ENCODE measurements around the gene EMC10.

Gene EMC10

DNA sequence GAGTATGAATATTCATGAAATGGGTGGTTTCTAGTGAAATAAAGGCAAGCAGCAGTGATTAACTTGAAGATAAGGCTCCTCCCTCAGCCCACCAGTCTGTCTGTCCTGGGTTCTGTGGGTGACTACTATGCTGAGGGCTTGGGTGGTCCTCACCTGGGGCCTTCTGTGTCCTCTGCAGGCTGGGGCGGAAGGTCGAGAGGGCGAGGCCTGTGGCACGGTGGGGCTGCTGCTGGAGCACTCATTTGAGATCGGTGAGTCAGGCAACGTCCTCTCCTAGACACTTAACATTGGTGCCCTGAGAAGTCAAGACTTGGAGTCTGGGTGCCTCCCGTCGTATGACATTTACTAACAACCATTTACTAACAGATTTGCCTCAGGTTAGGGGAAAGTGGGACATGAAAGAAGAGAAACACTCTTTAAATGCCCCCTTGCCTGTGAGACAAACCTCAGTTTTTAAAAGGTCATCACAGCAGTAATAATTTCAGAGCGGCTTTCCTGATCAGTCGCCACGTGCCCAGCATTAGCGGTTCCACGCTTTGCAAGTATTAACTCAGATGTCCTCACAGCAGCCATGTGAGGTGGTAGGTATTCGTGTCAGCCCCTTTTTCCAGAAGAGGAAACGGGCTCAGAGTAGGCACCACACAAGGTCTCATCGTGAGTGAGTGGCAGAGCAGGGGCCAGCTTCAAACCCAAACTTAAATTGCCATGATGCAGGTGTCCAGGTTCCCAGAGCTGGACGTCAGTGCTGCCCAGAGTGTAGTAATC lies 1.6 kb downstream of the EMC10 start:
- DNase-seq (ENCODE audit: low read depth in 2 of 3, low spot score in 1 of 3): no peak

DNA sequence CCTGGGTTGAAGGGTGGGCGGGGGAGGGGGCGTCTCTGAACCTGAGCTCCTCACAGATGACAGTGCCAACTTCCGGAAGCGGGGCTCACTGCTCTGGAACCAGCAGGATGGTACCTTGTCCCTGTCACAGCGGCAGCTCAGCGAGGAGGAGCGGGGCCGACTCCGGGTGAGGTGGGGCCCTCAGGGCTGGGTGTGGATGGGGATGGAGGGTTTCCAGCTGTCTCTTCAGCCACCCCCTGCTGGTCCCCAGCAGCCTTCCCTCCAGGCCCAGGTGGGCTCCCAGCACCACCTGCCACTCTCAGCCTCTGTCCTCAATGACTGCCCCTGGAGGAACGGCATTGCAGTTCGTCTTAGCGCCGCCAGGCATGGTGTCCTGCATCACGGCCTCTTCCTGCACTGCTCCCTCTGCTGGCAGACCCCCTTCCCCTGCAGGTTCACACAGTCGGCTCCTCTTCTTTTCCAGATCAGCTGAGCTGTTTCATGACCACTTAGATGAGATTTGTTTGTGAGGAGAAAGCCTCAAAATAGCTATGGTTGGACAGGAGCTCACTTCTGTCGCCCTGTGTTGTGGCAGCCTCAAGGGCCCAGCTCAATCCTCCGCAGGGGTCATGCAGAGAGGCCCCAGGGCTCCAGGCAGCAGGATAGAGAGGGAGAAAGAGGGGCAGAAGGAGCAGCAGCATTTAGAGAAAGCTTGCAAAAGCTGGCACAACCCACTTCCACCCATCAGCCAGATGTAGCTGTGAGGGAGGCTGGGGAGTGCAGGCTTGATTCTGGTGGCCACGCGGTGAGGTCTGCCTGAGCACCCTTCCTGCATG lies 2.8 kb downstream of the EMC10 start:
- DNase-seq (ENCODE audit: low read depth in 2 of 3, low spot score in 1 of 3): no peak

DNA sequence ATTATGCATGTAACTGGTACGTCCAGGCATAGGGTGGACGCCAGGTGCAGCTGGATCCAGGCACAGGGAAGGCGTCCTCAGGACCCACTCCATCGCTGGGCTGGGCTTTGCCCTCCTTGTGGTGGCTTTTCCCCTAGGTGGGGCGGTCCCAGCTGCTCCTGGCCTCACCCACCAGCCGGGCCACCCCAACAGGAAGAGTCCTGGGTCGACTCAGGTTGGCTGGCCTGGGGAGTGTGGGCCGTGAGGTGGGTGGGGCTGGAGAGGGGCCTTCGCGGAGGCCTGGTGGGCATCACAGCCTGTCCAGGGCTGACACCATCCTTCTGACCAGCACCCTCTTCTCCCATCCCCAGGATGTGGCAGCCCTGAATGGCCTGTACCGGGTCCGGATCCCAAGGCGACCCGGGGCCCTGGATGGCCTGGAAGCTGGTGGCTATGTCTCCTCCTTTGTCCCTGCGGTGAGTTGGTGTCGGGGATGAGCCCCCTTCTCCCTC lies 3.5 kb downstream of the EMC10 start:
- DNase-seq (ENCODE audit: low read depth in 2 of 3, low spot score in 1 of 3): no peak

DNA sequence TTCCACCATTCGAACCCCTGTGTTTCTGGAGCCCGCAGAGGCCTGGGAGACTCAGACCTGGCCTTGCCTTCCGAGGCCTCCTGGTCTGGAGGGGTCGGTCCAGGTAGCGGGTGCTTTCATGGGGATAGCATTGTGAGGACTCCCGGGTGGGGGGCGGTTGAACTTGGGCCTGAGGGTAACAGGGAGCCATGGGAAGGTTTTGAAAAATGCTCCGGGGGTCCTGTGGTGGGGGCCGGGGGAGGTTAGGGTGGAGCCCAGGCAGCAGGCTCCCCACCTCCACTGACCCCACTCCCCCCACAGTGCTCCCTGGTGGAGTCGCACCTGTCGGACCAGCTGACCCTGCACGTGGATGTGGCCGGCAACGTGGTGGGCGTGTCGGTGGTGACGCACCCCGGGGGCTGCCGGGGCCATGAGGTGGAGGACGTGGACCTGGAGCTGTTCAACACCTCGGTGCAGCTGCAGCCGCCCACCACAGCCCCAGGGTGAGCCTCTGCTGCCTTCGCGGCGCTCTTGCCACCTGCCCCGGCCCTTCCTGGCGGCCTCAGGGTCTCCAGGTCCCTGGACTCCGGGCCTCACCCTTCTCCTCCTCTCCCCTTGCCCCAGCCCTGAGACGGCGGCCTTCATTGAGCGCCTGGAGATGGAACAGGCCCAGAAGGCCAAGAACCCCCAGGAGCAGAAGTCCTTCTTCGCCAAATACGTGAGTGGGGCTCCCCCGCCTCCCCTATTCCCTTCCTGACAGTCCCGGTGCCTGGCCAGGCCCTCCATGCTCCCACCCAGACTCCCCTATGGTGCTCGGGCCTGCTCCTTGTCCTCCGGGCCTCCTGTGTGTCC lies 4.2 kb downstream of the EMC10 start:
- DNase-seq (ENCODE audit: low read depth in 2 of 3, low spot score in 1 of 3): no peak

DNA sequence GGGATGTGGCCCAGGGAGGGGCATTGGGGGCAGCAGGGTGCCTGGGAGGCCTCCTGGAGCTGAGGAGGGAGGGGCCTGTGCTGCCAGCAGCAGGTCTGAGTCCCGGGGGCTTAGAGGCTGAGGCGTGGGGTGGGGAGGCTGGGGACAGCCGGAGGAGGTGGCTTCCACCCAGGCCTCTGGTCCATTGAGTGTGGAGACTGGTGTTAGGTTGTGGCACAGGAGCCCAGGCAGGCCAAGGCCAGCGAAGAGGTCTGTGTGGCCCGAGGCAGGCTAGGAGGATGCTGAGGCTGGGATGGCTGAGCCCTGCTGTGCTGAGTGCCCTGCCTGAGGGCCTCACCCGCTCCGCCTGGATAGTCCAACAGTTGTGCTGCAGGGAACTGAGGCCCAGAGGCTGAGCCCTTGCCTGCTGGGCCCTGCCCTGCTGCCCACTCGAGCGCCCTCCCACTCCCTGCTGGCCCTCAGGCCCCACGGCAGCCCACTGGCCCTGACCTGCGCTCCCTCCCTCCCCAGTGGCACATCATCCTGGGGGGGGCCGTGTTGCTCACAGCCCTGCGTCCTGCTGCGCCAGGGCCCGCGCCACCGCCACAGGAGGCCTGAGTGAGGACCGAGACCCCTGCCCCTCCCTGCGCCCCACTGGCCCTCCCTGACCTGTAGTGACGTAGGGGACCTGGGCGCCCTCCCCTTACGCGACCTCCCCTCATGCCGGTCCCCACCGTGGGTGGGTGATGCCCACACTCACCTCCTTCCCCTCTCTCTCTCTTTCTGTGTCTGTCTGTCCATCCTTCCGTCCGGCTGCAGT lies 5.2 kb downstream of the EMC10 start:
- no peak for DNase-seq (ENCODE audit: low read depth in 2 of 3, low spot score in 1 of 3)

DNA sequence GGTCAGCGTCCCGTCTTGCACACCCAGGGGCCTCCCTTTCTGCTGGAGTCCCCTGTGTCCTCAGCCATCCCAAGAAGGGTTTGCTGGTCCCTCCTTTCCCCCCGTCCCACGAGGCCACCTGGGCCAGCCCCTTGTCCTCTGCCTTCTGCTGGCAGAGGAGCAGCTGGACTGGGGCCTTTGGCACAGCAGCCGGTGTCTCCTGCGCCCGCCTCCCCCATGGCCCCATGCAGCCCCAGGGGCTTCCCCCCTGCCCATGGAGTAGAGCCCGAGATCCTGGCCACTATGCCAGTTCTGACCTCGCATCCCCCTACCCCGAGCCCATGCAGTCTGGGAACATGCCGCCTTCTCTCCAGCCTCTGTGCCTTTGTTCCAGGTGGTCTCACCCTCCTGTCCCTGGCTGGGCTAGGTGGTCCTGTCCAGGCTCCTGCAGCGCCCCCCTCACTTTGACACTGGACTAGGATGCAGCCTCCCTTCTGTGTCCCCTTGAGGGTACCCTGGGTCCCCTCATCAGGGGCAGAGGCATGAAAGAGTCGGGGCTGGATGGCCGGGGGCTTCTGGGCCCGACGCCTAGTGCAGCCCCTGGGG lies 6.1 kb downstream of the EMC10 start:
- no peak for DNase-seq (ENCODE audit: low read depth in 2 of 3, low spot score in 1 of 3)

DNA sequence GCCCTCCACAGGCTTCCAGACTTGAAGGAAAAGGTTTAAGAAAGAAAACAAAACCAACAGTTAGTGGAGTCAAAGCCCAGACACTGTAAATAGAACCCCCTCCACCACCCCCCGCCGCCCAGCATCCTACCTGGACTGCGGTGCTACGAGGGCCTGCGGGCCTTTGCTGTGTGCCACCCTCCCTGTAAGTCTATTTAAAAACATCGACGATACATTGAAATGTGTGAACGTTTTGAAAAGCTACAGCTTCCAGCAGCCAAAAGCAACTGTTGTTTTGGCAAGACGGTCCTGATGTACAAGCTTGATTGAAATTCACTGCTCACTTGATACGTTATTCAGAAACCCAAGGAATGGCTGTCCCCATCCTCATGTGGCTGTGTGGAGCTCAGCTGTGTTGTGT lies 6.6 kb downstream of the EMC10 start:
- no peak for DNase-seq (ENCODE audit: low read depth in 2 of 3, low spot score in 1 of 3)

DNA sequence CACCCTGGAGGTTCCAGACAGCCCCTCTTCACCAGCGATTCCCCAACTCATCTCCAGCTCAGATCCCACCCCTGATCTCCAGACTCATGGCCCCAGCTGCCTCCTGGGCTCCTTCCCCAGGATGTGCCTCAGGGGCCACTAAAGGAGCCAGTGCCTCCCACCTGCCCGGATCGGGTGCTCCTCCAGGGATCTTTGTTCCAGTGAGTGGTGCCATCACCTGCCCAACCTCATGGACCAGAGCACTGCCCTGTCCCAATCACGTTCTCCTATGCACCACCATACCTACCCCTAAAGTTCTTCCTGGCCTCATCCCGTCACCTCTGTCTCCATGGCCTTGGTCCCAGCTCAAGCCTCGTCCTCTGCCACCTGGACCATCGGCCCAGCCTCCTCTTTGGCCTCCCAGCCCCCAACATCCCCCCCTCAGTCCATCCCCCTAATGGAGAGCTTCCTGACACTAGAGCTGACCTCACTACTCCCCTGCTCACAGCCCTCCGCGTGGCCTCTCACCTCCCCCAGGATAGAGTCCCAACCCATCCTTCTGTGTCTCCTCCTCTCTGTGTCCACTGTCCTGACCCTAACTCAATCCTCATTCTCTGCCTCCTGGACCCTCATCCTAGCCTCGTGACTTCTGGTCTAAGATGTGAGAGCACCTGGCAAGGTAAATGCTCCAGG lies 9.1 kb downstream of the EMC10 start:
- DNase-seq (ENCODE audit: low read depth in 2 of 3, low spot score in 1 of 3): no peak

DNA sequence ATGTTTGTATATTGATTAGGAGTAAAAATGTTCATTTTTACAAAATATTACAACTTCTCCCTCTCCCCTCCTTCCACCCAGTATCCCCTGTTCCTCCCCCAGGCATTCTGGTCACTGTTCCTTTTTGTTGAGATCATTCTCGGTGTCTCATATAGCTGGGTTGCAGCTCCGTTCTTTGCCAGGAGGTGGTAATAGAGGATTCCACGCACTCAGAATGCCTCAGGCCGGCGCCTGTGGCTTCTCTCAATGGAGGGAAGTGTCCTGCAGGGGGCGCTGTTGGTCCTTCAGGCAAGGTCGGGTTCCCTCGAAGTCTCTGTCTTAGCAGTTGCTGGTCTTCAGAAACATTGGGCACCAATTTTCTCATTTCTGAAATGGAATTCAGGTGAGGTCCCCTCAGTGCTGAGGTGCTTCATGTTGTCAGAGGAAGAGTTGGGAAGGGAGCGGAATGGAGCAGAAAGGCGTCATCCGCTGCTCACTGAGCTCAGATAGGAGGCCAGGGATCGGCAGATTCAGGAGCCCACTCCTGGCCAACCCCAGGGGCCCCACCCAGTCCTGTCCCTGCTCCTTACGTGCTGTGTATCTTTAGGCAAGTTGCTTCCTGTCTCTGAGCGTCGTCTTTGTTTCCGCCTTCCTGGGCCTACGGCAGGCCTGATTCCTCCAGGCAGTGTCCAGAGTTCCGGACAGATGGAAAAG lies 10.7 kb downstream of the EMC10 start:
- DNase-seq (ENCODE audit: low read depth in 2 of 3, low spot score in 1 of 3): peak; percentile 63 to 76 (median 65)

DNA sequence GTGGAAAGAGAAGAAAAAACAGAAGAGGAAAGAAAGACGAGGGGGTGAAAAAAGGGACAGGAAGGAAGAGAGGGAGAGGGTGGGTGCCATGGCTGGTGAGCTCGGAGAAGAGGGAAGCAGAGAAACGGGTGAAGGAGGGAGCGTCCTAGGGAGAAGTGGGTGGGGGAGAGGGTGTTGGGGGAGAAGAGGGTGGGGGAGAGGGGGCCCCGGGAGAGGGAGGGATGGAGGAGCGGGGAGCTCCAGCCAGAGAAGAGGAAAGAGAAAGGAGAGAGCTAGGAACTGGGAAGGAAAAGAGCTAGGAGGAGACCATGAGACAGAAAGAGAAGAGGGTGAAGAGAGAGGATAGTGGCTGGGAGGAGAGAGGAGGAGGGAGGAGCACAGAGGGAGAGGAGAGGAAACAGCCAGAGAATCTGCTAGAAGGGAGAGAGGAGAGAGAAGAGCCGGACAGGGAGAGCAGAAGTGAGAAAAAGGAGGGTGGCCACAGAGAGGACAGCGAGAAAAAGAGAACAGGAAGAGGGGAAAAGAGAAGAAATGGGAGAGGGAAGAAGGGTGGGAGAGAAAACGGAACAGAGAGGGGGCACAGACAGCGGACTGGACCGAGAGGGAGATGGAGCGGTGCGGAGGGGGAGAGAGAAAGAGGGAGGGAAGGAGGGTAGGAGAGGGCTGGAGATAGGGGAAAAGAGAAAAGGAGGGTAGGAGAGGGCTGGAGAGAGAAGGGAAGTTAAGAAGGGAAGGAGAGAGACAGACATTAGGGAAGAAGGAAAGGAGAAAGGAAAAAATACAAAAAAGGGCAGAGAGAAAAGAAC lies 12.3 kb downstream of the EMC10 start:
- no peak for DNase-seq (ENCODE audit: low read depth in 2 of 3, low spot score in 1 of 3)

DNA sequence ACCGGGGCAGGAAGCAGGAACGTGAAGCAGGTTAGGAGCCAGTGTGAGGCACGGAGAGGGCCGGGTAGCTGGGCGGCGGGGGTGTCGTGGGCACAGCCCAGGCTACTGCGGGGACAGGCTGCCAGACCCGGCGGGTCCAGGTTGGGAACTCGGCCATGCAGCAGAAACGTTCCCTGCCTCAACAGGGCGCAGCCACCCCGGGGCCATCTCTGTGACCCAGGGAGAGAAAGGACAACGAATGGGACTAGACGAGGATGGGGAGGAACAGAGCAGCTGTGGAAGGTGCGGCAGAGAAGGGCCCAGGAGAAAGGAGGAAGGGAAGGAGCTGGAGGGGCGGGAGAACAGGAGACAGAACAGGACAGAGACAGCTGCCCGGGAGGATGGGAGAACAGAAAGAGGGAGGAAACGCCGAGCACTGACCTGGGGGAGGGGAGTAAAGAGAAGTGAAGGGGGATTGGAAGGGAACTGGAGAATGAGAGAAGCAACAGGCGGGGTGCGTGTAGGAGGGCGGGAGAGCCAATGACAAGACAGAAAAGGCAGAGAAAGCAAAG lies 13.2 kb downstream of the EMC10 start:
- no peak for DNase-seq (ENCODE audit: low read depth in 2 of 3, low spot score in 1 of 3)

DNA sequence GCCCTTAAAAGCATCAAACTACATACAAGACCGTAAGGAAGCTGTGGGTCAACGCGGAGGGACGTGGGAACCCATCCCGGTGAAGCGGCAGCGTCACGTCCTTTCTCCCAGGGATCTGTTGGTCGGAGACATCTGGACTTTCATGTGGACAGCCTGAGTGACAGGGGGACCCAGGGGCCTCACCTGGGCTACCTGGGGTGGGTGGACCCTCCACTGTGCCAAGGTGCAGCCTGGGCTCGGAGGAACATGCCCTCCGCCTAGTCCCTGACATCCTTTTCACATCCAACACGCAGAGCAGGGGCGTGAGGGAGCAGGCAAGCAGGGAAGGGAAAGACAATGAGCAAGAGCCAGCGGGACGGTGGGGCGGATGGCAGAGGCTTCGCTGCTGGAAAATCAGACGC lies 14.1 kb downstream of the EMC10 start:
- DNase-seq (ENCODE audit: low read depth in 2 of 3, low spot score in 1 of 3): no peak

DNA sequence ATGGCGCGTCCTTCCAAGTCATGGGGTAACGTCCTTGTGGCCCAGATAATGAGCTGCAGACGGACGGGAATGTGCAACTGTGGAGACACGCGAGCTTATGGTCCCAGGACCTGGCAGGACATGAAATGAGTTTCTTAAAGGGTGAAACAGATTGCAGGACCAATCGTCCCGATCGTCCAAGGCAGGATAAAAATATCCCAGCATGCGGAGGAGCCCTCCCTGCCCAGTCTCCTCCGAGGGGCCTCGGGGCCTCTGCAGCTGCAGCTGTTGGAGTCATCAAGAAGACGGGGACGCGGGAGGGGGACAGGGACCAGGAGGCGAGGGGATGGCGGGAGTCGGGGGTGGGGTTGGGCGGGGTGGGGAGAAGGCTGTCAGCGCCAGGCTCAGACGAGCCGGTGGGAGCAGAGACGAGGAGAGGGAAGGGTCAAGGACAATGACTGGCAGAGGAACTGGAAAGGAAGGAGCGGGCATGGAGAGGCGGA lies 14.7 kb downstream of the EMC10 start:
- no peak for DNase-seq (ENCODE audit: low read depth in 2 of 3, low spot score in 1 of 3)

DNA sequence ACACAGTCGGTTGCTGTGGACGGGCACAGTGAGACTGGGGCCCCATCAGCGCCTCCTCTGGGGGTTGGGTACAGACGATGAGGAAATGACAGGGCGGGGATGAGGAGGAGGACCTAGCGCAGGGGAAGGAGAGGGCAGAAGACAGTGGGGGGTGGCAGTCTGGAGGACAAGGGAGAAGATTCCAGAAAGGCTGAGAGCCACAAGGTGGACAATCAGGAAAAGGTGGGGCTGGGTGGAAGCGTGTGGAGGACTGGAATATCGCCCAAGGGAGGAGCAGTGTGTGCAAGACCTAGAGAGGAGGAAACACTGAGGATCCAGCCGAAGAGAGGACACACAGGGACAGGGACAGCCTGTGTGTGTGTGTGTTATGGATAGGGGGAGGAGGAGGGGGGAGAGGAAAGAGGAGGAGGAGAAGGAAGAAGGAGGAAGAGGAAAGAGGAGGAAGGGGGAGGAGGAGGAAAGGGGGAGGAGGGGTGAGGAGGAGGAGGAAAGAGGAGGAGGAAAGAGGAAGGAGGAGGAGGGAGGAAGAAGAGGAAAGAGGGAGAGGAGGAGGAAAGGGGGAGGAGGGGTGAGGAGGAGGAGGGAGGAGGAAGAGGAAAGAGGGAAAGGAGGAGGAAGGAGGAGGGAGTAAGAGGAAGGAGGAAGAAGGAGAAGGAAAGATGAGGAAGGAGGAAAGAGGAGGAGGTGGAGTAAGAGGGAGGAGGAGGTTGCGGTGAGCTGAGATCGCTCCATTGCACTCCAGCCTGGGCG lies 16.2 kb downstream of the EMC10 start:
- peak in 2 of 3 donors; percentile 17 for DNase-seq (ENCODE audit: low read depth in 2 of 3, low spot score in 1 of 3)

DNA sequence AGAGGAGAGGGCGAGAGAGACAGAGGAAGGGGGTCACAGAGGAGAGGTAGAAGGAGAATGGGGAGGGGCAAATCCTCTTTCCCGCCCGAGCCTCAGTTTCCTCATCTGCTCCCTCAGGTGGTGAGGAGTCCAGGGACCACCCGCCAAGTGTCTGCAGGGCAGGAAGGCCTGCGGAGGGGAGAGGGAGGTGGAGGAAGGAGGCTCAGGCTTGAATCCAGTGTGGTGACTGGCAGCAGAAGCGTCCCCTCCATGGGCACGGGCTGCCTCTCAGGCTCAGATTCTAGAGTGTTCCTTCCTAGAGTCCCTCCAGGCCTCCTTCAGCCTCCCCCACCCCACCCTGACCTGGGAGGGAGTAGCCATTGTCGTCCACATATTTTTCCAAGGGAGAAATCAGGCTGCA lies 16.9 kb downstream of the EMC10 start:
- no peak for DNase-seq (ENCODE audit: low read depth in 2 of 3, low spot score in 1 of 3)

DNA sequence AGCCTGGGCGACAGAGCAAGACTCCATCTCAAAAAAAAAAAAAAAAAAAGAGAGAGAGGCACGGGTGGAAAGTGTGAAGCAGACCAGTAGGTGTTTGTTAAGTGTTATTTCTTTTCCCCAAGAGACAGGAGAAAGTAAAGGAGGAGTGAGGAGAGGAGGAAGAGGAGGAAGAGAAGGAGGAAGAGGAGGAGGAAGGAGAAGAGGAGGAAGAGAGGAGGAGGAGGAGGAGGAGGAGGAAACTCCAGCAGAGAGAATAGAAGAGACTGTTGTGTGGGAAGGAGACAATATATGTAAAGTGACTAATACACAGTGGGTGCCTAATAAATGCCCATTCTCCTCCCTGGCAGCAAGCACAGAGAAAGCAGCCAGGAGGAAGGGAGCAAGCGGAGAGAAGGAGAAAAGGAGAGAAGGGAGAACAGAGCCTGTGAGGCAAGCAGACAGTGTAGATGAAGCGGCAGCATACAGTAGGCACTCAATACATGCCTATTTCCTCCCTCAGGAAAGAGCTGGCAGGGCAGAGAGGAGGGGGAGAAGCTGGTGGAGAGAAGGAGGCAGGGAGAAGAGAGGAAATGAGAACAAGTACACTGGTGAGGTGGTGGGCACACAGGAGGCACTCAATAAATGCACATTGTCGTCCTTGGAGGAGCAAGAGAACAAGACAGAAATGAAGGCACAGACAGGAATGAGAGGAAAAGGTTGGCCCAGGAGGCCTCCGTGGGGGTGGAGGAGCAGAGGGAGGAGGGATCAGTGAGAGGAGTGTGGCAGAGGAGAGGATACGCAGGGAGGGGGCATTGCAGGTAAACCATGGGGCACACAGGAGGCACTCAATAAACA lies 18.1 kb downstream of the EMC10 start:
- DNase-seq (ENCODE audit: low read depth in 2 of 3, low spot score in 1 of 3): no peak
